Measurements from ENCODE around the gene ATP5PB. TPM values are rescaled to one million over a fixed set of nuclear protein-coding genes. Genes with fewer than 3 reads are reported as not detected.

The ATP5PB gene
- total RNA-seq, 4 donors from 2014 or later, result 60.3 to 334 (median 211) TPM

DNA sequence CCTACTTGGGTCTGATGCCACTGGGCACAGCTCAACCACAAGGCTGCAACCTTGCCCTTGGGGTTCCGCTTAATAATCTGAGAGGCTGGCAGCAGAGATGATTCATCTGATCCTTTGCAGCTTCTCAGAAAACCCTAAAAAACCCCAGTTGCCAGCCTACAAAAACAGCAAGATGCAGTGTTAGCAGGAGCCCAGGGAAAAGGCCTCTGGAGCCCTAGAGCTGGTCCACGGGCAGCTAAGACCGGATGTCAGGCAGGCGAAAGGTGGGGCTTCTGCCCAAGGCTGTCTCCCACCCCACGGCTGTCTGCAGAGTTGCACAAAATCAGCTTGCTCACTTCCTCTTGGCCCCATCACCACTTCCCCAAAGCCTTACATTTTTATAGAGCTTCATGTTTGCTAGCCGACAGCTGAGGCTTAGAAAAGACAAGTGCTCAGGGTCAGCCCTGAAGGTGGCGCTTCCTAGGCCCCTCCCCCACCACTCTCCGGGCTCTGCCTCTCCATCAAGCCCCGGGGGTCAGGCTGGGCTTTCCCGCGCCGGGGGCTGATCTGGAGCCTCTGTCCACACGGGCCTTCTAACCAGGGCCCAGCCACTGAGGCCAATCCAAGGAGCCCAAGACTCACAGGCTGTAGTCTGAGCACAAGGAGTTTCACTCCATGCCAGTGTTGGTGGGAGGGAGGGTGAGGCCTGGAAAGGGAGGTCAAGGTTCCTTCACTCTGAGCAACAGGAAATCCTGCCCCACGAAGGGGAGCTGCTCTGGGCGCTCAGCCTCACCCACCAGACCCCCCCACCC is 58.3 kb downstream of the ATP5PB start:
- no peaks in the 10 kb centered on the region for H3K36me3 ChIP-seq
- WGBS, 2 donors (ENCODE audit: low coverage in 1 of 2), result 2% methylated on average over 15 of the region's 15 CpGs; no CpG with 5 or more reads in 1 of the 2 donors
- H3K9me3 ChIP-seq, result no peaks in the 10 kb centered on the region
- TF ChIP-seq EP300 (IDR thresholded peaks at IDR 0.05; ENCODE audit: low read depth) (no peak), POLR2AphosphoS5 (IDR thresholded peaks at IDR 0.05) (peak in 1 of 3 donors; percentile 21), POLR2A (IDR thresholded peaks at IDR 0.05) (no peak)
- TF ChIP-seq, protein P1, sequence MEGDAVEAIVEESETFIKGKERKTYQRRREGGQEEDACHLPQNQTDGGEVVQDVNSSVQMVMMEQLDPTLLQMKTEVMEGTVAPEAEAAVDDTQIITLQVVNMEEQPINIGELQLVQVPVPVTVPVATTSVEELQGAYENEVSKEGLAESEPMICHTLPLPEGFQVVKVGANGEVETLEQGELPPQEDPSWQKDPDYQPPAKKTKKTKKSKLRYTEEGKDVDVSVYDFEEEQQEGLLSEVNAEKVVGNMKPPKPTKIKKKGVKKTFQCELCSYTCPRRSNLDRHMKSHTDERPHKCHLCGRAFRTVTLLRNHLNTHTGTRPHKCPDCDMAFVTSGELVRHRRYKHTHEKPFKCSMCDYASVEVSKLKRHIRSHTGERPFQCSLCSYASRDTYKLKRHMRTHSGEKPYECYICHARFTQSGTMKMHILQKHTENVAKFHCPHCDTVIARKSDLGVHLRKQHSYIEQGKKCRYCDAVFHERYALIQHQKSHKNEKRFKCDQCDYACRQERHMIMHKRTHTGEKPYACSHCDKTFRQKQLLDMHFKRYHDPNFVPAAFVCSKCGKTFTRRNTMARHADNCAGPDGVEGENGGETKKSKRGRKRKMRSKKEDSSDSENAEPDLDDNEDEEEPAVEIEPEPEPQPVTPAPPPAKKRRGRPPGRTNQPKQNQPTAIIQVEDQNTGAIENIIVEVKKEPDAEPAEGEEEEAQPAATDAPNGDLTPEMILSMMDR (IDR thresholded peaks at IDR 0.05), result no peak
- peak overlapping the region in 3 of 4 donors; percentile 19 to 46 (median 30) for H3K4me3 ChIP-seq
- peak; percentile 84 for DNase-seq
- intact Hi-C loops (cut with DNase I; ENCODE audit: low total_unique reads), result loop anchor here (5.0 to 10.0 kb wide), 2 partner anchors 150 to 247 kb away; partner anchors contain the start of gene DDX20
- no peaks in the 10 kb centered on the region for H3K27me3 ChIP-seq
- H3K4me1 ChIP-seq, result peaks cover 21 to 52% (median 37%) of the 10 kb centered on the region in 4 donors
- in situ Hi-C loops (cut with MboI; ENCODE audit: low pct_ligation_motif_present in 1 of 4, low pct_unique_long_range_greater_than_20kb in 1 of 4, low sequenced_read_pairs in 3 of 4), result loop anchor here in 2 of 4 donors (10.0 kb wide), 2 partner anchors 147 to 247 kb away; partner anchors contain the start of gene DDX20 (in 1 of the 2)
- H3K27ac ChIP-seq, result peak overlapping the region; percentile 91 to 98 (median 98)

DNA sequence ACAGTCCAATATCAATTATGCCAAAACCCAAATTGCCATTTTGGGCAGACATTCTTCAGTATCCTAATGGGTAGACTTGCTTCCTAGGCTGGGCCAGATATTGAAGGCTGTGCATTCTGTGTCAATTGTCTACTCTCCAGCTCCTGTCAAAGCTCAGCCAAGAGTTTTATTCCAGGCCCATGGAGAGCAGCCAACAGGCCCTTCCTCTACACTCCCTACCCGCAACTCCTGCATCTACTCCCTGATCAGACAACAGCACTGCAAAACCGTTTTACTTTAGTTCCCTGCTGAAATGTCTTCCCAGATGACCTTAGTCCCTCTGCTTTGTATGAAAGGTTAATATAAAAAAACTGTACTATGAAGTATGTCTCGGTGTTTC is 60.7 kb downstream of the ATP5PB start:
- Histone ChIP-seq H3K4me1 (peaks cover 21 to 57% (median 38%) of the 10 kb centered on the region in 4 donors), H3K36me3 (no peaks in the 10 kb centered on the region), H3K27ac (peak overlapping the region; percentile 91 to 98 (median 98)), H3K4me3 (no peak overlapping the region), H3K9me3 (no peaks in the 10 kb centered on the region), H3K27me3 (no peaks in the 10 kb centered on the region)
- in situ Hi-C loops (cut with MboI; ENCODE audit: low pct_ligation_motif_present in 1 of 4, low pct_unique_long_range_greater_than_20kb in 1 of 4, low sequenced_read_pairs in 3 of 4) (loop anchor here in 2 of 4 donors (10.0 kb wide), 2 partner anchors 145 to 245 kb away; partner anchors contain the start of gene DDX20 (in 2 of the 2)), intact Hi-C loops (cut with DNase I; ENCODE audit: low total_unique reads) (loop anchor here (5.0 to 10.0 kb wide), 2 partner anchors 147 to 245 kb away; partner anchors contain the start of gene DDX20)
- 62 to 73% methylated on average over 2 to 3 of the region's 3 CpGs for WGBS, 2 donors (ENCODE audit: low coverage in 1 of 2)
- no peak for DNase-seq
- TF ChIP-seq POLR2AphosphoS5 (IDR thresholded peaks at IDR 0.05) (no peak), POLR2A (IDR thresholded peaks at IDR 0.05) (no peak), EP300 (IDR thresholded peaks at IDR 0.05; ENCODE audit: low read depth) (no peak)
- TF ChIP-seq, protein P1 (IDR thresholded peaks at IDR 0.05), result no peak

DNA sequence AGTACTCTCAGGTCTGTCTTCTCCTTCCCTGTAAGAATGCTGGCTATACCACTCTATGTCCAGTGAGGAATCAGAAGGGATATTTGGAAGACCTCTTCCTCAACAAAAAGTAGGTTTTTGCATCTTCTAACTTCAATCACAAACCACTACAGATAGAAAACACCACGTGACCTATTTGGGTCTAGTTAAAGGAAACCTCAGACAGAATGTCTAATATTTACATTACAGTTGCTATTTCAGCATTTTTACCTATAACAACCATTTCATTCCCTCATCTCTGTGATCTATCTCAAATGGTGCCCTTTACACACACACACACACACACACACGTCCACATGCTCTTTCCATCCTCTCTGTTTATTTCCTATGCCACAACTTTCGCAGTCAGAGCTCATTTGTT is 62.1 kb downstream of the ATP5PB start:
- H3K27ac ChIP-seq, result peak overlapping the region in 2 of 4 donors; percentile 91 to 98
- H3K4me3 ChIP-seq, result no peak overlapping the region
- intact Hi-C loops (cut with DNase I; ENCODE audit: low total_unique reads), result no loop called here
- no peaks in the 10 kb centered on the region for H3K36me3 ChIP-seq
- TF ChIP-seq EP300 (IDR thresholded peaks at IDR 0.05; ENCODE audit: low read depth) (no peak), POLR2A (IDR thresholded peaks at IDR 0.05) (no peak), POLR2AphosphoS5 (IDR thresholded peaks at IDR 0.05) (no peak)
- TF ChIP-seq, protein P1 (IDR thresholded peaks at IDR 0.05), result no peak
- WGBS, 2 donors (ENCODE audit: low coverage in 1 of 2), result 69 to 71% methylated on average over 2 to 3 of the region's 3 CpGs
- H3K4me1 ChIP-seq, result peaks cover 21 to 56% (median 39%) of the 10 kb centered on the region in 4 donors
- H3K27me3 ChIP-seq, result no peaks in the 10 kb centered on the region
- in situ Hi-C loops (cut with MboI; ENCODE audit: low pct_ligation_motif_present in 1 of 4, low pct_unique_long_range_greater_than_20kb in 1 of 4, low sequenced_read_pairs in 3 of 4), result loop anchor here in 1 of 4 donors (10.0 kb wide), 1 partner anchor 243 kb away; the partner anchor contains the start of gene DDX20
- H3K9me3 ChIP-seq, result no peaks in the 10 kb centered on the region
- DNase-seq, result no peak

Small RNA genes lying within 50 kb of the gene (small RNA-seq; reads per million reads assigned to genes)
- gene RF00019 (0 reads per million in 4 donors), gene RNU6-792P (0 reads per million in 4 donors)

Other genes starting within 250 kb of the ATP5PB start
- gene DENND2D, start 248.8 kb upstream of the ATP5PB start, total RNA-seq, result 10 to 100 TPM; 43.4 to 61.0 (median 50.7) TPM
- gene CHI3L2, start 221.8 kb upstream of the ATP5PB start, total RNA-seq, result 1 to 10 TPM in 1 of 4 donors, under 1 TPM in 1, not detected in 2; 0.82 to 2.7 TPM
- not detected for gene CHIA, start 158.6 kb upstream of the ATP5PB start, total RNA-seq
- 1 to 10 TPM in 3 of 4 donors, not detected in 1; 2.3 to 9.0 (median 6.7) TPM for gene OVGP1, start 21.7 kb upstream of the ATP5PB start, total RNA-seq
- 10 to 100 TPM; 10.7 to 46.0 (median 21.8) TPM for gene WDR77, start 208 bp upstream of the ATP5PB start, total RNA-seq
- gene C1orf162, start 24.5 kb downstream of the ATP5PB start, total RNA-seq, result 10 to 100 TPM in 2 of 4 donors, 1 to 10 TPM in 1, not detected in 1; 9.1 to 13.1 (median 12.9) TPM
- gene ADORA3, start 54.2 kb downstream of the ATP5PB start, total RNA-seq, result 1 to 10 TPM in 2 of 4 donors, not detected in 2; 2.9 to 5.7 TPM
- under 1 TPM in 2 of 4 donors, not detected in 2; 0.27 to 0.95 TPM for gene TMIGD3, start 54.2 kb downstream of the ATP5PB start, total RNA-seq
- 10 to 100 TPM; 34.0 to 87.2 (median 57.7) TPM for gene RAP1A, start 170.3 kb downstream of the ATP5PB start, total RNA-seq

All from transverse colon (tissue), 4 donors.